NT2/D1 (cell line): Measurements from ENCODE around the gene CFLAR.
"Not testable (repeated sequence)": the region's sequence is repeated elsewhere in the genome, so short reads cannot be mapped to it uniquely, and the experiment has no call there.

Source experiments
- DNase-seq: peaks from one replicate; pipeline ENCODE4 v3.0.0-alpha.2; 2011; ENCODE audit warnings: low read depth, low spot score
- H3K27me3 ChIP-seq: 2 replicates; pipeline ENCODE4 v1.6.0; 2011; ENCODE audit warnings: mild to moderate bottlenecking; ENCODE audit not compliant: insufficient read length, insufficient read depth
- H3K36me3 ChIP-seq: 2 replicates; pipeline ENCODE4 v1.6.1; 2011; ENCODE audit warnings: mild to moderate bottlenecking, low read length, mixed read lengths; ENCODE audit not compliant: insufficient read depth, insufficient read length
- H3K4me1 ChIP-seq: 2 replicates; pipeline ENCODE4 v1.5.1; 2011; ENCODE audit not compliant: insufficient read depth, insufficient read length
- H3K4me3 ChIP-seq: 2 replicates; pipeline ENCODE4 v1.5.1; 2011; ENCODE audit warnings: low read depth; ENCODE audit not compliant: insufficient read length
- H3K9ac ChIP-seq: 2 replicates; pipeline ENCODE4 v1.6.0; 2011; ENCODE audit warnings: low read depth; ENCODE audit not compliant: insufficient read length
- H3K9me3 ChIP-seq: 2 replicates; pipeline ENCODE4 v1.5.1; 2011; ENCODE audit warnings: mild to moderate bottlenecking, low read length; ENCODE audit not compliant: insufficient read depth
- SUZ12 ChIP-seq: IDR thresholded peaks from 2 replicates; pipeline ENCODE4 v1.6.1; 2011; ENCODE audit not compliant: insufficient read length, insufficient read depth; ENCODE audit errors: extremely low read depth
- YY1 ChIP-seq: IDR thresholded peaks from 2 replicates; pipeline ENCODE4 v1.6.1; 2011; ENCODE audit not compliant: insufficient read length, insufficient read depth
- ZNF274 ChIP-seq: IDR thresholded peaks from 2 replicates; pipeline ENCODE4 v1.6.1; 2011; ENCODE audit warnings: mild to moderate bottlenecking, low read depth, low read length

The CFLAR gene

GRCh38 chr2:201144101-201145051 lies 28.4 kb downstream of the CFLAR start:
- Histone ChIP-seq H3K9me3 (no peaks in the 10 kb centered on the region), H3K36me3 (peaks cover 9% of the 10 kb centered on the region), H3K4me3 (no peak overlapping the region), H3K4me1 (peaks cover 4% of the 10 kb centered on the region), H3K27me3 (no peaks in the 10 kb centered on the region), H3K9ac (no peak overlapping the region)
- TF ChIP-seq SUZ12 = no peak
- no peak for TF ChIP-seq YY1
- TF ChIP-seq ZNF274 = no peak
- DNase-seq = no peak

- no peak for DNase-seq
- no peak for TF ChIP-seq YY1
- TF ChIP-seq ZNF274 = no peak
- TF ChIP-seq SUZ12 = no peak
- H3K4me3 ChIP-seq = no peak overlapping the region
- H3K36me3 ChIP-seq = peaks cover 14% of the 10 kb centered on the region
- H3K27me3 ChIP-seq = no peaks in the 10 kb centered on the region
- no peaks in the 10 kb centered on the region for H3K9me3 ChIP-seq
- H3K9ac ChIP-seq = no peak overlapping the region
- peaks cover 4% of the 10 kb centered on the region for H3K4me1 ChIP-seq
Observed at GRCh38 chr2:201148434-201148990, 32.5 kb downstream of the CFLAR start.

- Histone ChIP-seq H3K9me3 (no peaks in the 10 kb centered on the region), H3K4me3 (no peak overlapping the region), H3K4me1 (peaks cover 4% of the 10 kb centered on the region), H3K27me3 (no peaks in the 10 kb centered on the region), H3K9ac (no peak overlapping the region), H3K36me3 (peaks cover 14% of the 10 kb centered on the region)
- DNase-seq = no peak
- TF ChIP-seq ZNF274 = no peak
- TF ChIP-seq SUZ12 = no peak
- no peak for TF ChIP-seq YY1
Observed at GRCh38 chr2:201149064-201149820, 33.3 kb downstream of the CFLAR start.

GRCh38 chr2:201149821-201150165 lies 33.8 kb downstream of the CFLAR start:
- H3K4me1 ChIP-seq, DNase-seq: not testable (repeated sequence)

GRCh38 chr2:201150454-201151020 lies 34.6 kb downstream of the CFLAR start:
- no peak for DNase-seq
- Histone ChIP-seq H3K9ac (no peak overlapping the region), H3K4me3 (no peak overlapping the region), H3K36me3 (peaks cover 16% of the 10 kb centered on the region), H3K4me1 (peaks cover 4% of the 10 kb centered on the region), H3K9me3 (no peaks in the 10 kb centered on the region), H3K27me3 (no peaks in the 10 kb centered on the region)
- TF ChIP-seq SUZ12 (no peak), YY1 (no peak)

More at GRCh38 chr2:201149821-201150165, 33.8 kb downstream of the CFLAR start:
- H3K4me3 ChIP-seq, H3K27me3 ChIP-seq, H3K9me3 ChIP-seq, H3K9ac ChIP-seq: not testable (repeated sequence)
- peaks cover 16% of the 10 kb centered on the region for H3K36me3 ChIP-seq

GRCh38 chr2:201151127-201151981 lies 35.4 kb downstream of the CFLAR start:
- Histone ChIP-seq H3K27me3 (no peaks in the 10 kb centered on the region), H3K9me3 (no peaks in the 10 kb centered on the region), H3K4me3 (no peak overlapping the region), H3K4me1 (peaks cover 4% of the 10 kb centered on the region), H3K9ac (no peak overlapping the region), H3K36me3 (peaks cover 16% of the 10 kb centered on the region)
- TF ChIP-seq YY1 (no peak), SUZ12 (no peak), ZNF274 (no peak)
- DNase-seq = no peak
